Activated CD4-positive, alpha-beta T cell treated with anti-CD3 and anti-CD28 coated beads, Interleukin-2, amount 10 ng/mL, durations not matched to agents 7 days and 5 days (primary cell): Measurements from ENCODE around the gene RAF1. TPM values are rescaled to one million over a fixed set of nuclear protein-coding genes. Genes with fewer than 3 reads are reported as not detected.
"Not testable (repeated sequence)": the region's sequence is repeated elsewhere in the genome, so short reads cannot be mapped to it uniquely, and the experiment has no call there.

Source experiments
- CTCF ChIA-PET: fragments of 350-600 bp; sonication (Branson Sonifier 250); formaldehyde crosslinking; loops from one replicate; lab custom pipeline; 2021; ENCODE audit warnings: antibody characterized with exemption; lab: Charles Lee
- POLR2A ChIA-PET: fragments of 350-600 bp; sonication (Branson Sonifier 250); formaldehyde crosslinking; loops from one replicate; lab custom pipeline; 2021; ENCODE audit warnings: antibody characterized with exemption; lab: Charles Lee
- DNase-seq: peaks from one replicate; pipeline ENCODE4 v3.0.0-alpha.2; 2020
- H3K27ac Mint-ChIP-seq: one replicate; pipeline ENCODE4 v1.8.0; 2021; ENCODE audit warnings: mild to moderate bottlenecking, moderate library complexity, mixed read lengths
- H3K27me3 Mint-ChIP-seq: one replicate; pipeline ENCODE4 v1.8.0; 2021; ENCODE audit warnings: mixed read lengths
- H3K36me3 Mint-ChIP-seq: one replicate; pipeline ENCODE4 v1.8.0; 2021; ENCODE audit warnings: low read depth, mixed read lengths
- H3K4me1 Mint-ChIP-seq: one replicate; pipeline ENCODE4 v1.8.0; 2021; ENCODE audit warnings: mixed read lengths
- H3K4me3 Mint-ChIP-seq: one replicate; pipeline ENCODE4 v1.8.0; 2021; ENCODE audit warnings: mild to moderate bottlenecking, moderate library complexity, mixed read lengths
- H3K9me3 Mint-ChIP-seq: one replicate; pipeline ENCODE4 v1.8.0; 2021; ENCODE audit warnings: mixed read lengths
- total RNA-seq, 2 experiments: library from RNA; stranded (reverse); gene quantifications; one replicate each; pipeline ENCODE4 v1.2.3, GENCODE V29; 2021

The RAF1 gene
- total RNA-seq, 2 experiments from 2014 or later = 90.1 to 90.9 TPM

GRCh38 chr3:12560505-12561190, 103.3 kb downstream of the RAF1 start:
- no peak for DNase-seq
- no peak overlapping the region for H3K27ac Mint-ChIP-seq
- H3K4me1 Mint-ChIP-seq = peaks cover 52% of the 10 kb centered on the region
- peaks cover 10% of the 10 kb centered on the region for H3K36me3 Mint-ChIP-seq
- POLR2A ChIA-PET = no interaction called here
- peaks cover 4% of the 10 kb centered on the region for H3K27me3 Mint-ChIP-seq
- CTCF ChIA-PET = interaction anchor here (1.8 kb wide), 1 partner anchor 14 kb away, joined by 5 read pairs; no protein-coding TSS in a partner anchor
- H3K9me3 Mint-ChIP-seq = peaks cover 9% of the 10 kb centered on the region
- H3K4me3 Mint-ChIP-seq = no peak overlapping the region

GRCh38 chr3:12559520-12559919, 104.4 kb downstream of the RAF1 start:
- no peak for DNase-seq
- Mint-ChIP-seq H3K4me3 (no peak overlapping the region), H3K36me3 (peaks cover 2% of the 10 kb centered on the region), H3K27me3 (peaks cover 10% of the 10 kb centered on the region), H3K4me1 (peaks cover 52% of the 10 kb centered on the region), H3K9me3 (peaks cover 3% of the 10 kb centered on the region), H3K27ac (no peak overlapping the region)
- ChIA-PET POLR2A (no interaction called here), CTCF (interaction anchor here (0.6 to 1.8 kb wide), 3 partner anchors 15 to 282 kb away, joined by 3 to 5 read pairs (median 4); partner anchors contain the start of gene RPL32)

GRCh38 chr3:12558706-12559105, 105.2 kb downstream of the RAF1 start:
- no peak overlapping the region for H3K27ac Mint-ChIP-seq
- H3K36me3 Mint-ChIP-seq = no peaks in the 10 kb centered on the region
- CTCF ChIA-PET = interaction anchor here (1.1 to 1.5 kb wide), 2 partner anchors 24 to 283 kb away, joined by 3 to 4 read pairs; partner anchors contain the start of gene RPL32
- peaks cover 15% of the 10 kb centered on the region for H3K27me3 Mint-ChIP-seq
- peak overlapping the region; percentile 97 for H3K4me3 Mint-ChIP-seq
- POLR2A ChIA-PET = no interaction called here
- DNase-seq = no peak
- peaks cover 58% of the 10 kb centered on the region for H3K4me1 Mint-ChIP-seq
- H3K9me3 Mint-ChIP-seq = peaks cover 2% of the 10 kb centered on the region

GRCh38 chr3:12557473-12558100, 106.3 kb downstream of the RAF1 start:
- Mint-ChIP-seq H3K27ac (peak overlapping the region; percentile 95), H3K36me3 (no peaks in the 10 kb centered on the region), H3K4me3 (peak overlapping the region; percentile 97), H3K4me1 (peaks cover 60% of the 10 kb centered on the region), H3K27me3 (peaks cover 24% of the 10 kb centered on the region), H3K9me3 (peaks cover 2% of the 10 kb centered on the region)
- no peak for DNase-seq
- ChIA-PET POLR2A (no interaction called here), CTCF (interaction anchor here (1.1 kb wide), 1 partner anchor 25 kb away, joined by 3 read pairs; no protein-coding TSS in a partner anchor)

- peak within 1 kb of the TSS; percentile 95 for H3K27ac Mint-ChIP-seq
- peak; percentile 83 for DNase-seq
- H3K36me3 Mint-ChIP-seq = no peaks in the 10 kb centered on the region
- peaks cover 60% of the 10 kb centered on the region for H3K4me1 Mint-ChIP-seq
- POLR2A ChIA-PET = no interaction called here
- H3K9me3 Mint-ChIP-seq = peaks cover 2% of the 10 kb centered on the region
- CTCF ChIA-PET = no interaction called here
- H3K4me3 Mint-ChIP-seq = peak within 1 kb of the TSS; percentile 97
- H3K27me3 Mint-ChIP-seq = peaks cover 24% of the 10 kb centered on the region
Observed at GRCh38 chr3:12556690-12557472, 107.0 kb downstream of the RAF1 start, which contains the start of gene MKRN2. TSS of gene MKRN2 (plus strand) at chr3:12557087. CDS start at chr3:12557151, 64 bp downstream.

- POLR2A ChIA-PET = no interaction called here
- Mint-ChIP-seq H3K4me1 (peaks cover 59% of the 10 kb centered on the region), H3K36me3 (no peaks in the 10 kb centered on the region)
Observed at GRCh38 chr3:12556314-12556689, 107.6 kb downstream of the RAF1 start.

GRCh38 chr3:12553921-12554391, 110.0 kb downstream of the RAF1 start:
- Mint-ChIP-seq H3K36me3 (no peaks in the 10 kb centered on the region), H3K4me1 (peaks cover 38% of the 10 kb centered on the region), H3K4me3 (peak overlapping the region; percentile 77), H3K27ac (no peak overlapping the region), H3K27me3 (peaks cover 31% of the 10 kb centered on the region), H3K9me3 (peaks cover 2% of the 10 kb centered on the region)
- POLR2A ChIA-PET = no interaction called here
- CTCF ChIA-PET = interaction anchor here (1.1 to 1.2 kb wide), 3 partner anchors 8 to 30 kb away, joined by 3 read pairs; partner anchors contain the start of gene MKRN2OS
- DNase-seq = no peak

More at GRCh38 chr3:12556314-12556689, 107.6 kb downstream of the RAF1 start:
- CTCF ChIA-PET = interaction anchor here (0.6 kb wide), 1 partner anchor 128 kb away, joined by 3 read pairs; no protein-coding TSS in a partner anchor
- DNase-seq = no peak
- Mint-ChIP-seq H3K27ac (peak overlapping the region; percentile 81), H3K4me3 (peak overlapping the region; percentile 97), H3K27me3 (peaks cover 24% of the 10 kb centered on the region), H3K9me3 (peaks cover 2% of the 10 kb centered on the region)

- Mint-ChIP-seq H3K9me3 (no peaks in the 10 kb centered on the region), H3K4me3 (no peak overlapping the region), H3K4me1 (peaks cover 11% of the 10 kb centered on the region), H3K27ac (no peak overlapping the region), H3K36me3 (no peaks in the 10 kb centered on the region), H3K27me3 (peaks cover 23% of the 10 kb centered on the region)
- POLR2A ChIA-PET = no interaction called here
- no peak for DNase-seq
- CTCF ChIA-PET = no interaction called here
Observed at GRCh38 chr3:12549971-12550760, 113.8 kb downstream of the RAF1 start.

GRCh38 chr3:12545473-12545791, 118.5 kb downstream of the RAF1 start, which contains the start of gene MKRN2OS:
TSS of gene MKRN2OS (minus strand) at chr3:12545499. CDS start at chr3:12545464, 35 bp downstream.
- H3K27ac Mint-ChIP-seq = no peak within 1 kb of the TSS
- peaks cover 7% of the 10 kb centered on the region for H3K27me3 Mint-ChIP-seq
- no peaks in the 10 kb centered on the region for H3K9me3 Mint-ChIP-seq
- ChIA-PET CTCF (interaction anchor here (0.7 to 1.3 kb wide), 2 partner anchors 9 to 20 kb away, joined by 3 read pairs; no protein-coding TSS in a partner anchor), POLR2A (no interaction called here)
- no peak within 1 kb of the TSS for H3K4me3 Mint-ChIP-seq
- H3K36me3 Mint-ChIP-seq = no peaks in the 10 kb centered on the region
- H3K4me1 Mint-ChIP-seq = peaks cover 5% of the 10 kb centered on the region
- no peak for DNase-seq

GRCh38 chr3:12544652-12545472, 119.1 kb downstream of the RAF1 start:
- H3K4me3 Mint-ChIP-seq = no peak overlapping the region
- peaks cover 3% of the 10 kb centered on the region for H3K27me3 Mint-ChIP-seq
- no peaks in the 10 kb centered on the region for H3K9me3 Mint-ChIP-seq
- no peak for DNase-seq
- H3K36me3 Mint-ChIP-seq = no peaks in the 10 kb centered on the region
- ChIA-PET CTCF (interaction anchor here (1.3 kb wide), 1 partner anchor 9 kb away, joined by 3 read pairs; no protein-coding TSS in a partner anchor), POLR2A (no interaction called here)
- H3K27ac Mint-ChIP-seq = no peak overlapping the region
- H3K4me1 Mint-ChIP-seq = peaks cover 5% of the 10 kb centered on the region

- POLR2A ChIA-PET, H3K4me1 Mint-ChIP-seq, H3K9me3 Mint-ChIP-seq, DNase-seq, H3K27me3 Mint-ChIP-seq, H3K4me3 Mint-ChIP-seq, H3K36me3 Mint-ChIP-seq, CTCF ChIA-PET, H3K27ac Mint-ChIP-seq: not testable (repeated sequence)
Observed at GRCh38 chr3:12543497-12543896, 120.4 kb downstream of the RAF1 start.
